A673 (cell line): Measurements from ENCODE around the gene SRGAP2B.
"Not testable (repeated sequence)": the region's sequence is repeated elsewhere in the genome, so short reads cannot be mapped to it uniquely, and the experiment has no call there.

ENCODE experiments used
- EZH2 ChIP-seq: fragments of 200-600 bp; sonication (generic); IDR thresholded peaks from 2 replicates; pipeline ENCODE4 v1.6.1; 2017; ENCODE audit warnings: borderline replicate concordance, low read depth, mild to moderate bottlenecking, mixed read lengths, antibody characterized with exemption, low read length; ENCODE audit not compliant: poor library complexity, severe bottlenecking
- TF ChIP-seq, protein P1 (sequence below): fragments of 300-800, 200-600 bp; sonication (generic); conservative IDR thresholded peaks from 2 replicates; pipeline ENCODE4 v1.5.1; 2017; ENCODE audit warnings: low read depth, mild to moderate bottlenecking, antibody characterized with exemption, low read length, moderate library complexity, mixed read lengths

DNA sequence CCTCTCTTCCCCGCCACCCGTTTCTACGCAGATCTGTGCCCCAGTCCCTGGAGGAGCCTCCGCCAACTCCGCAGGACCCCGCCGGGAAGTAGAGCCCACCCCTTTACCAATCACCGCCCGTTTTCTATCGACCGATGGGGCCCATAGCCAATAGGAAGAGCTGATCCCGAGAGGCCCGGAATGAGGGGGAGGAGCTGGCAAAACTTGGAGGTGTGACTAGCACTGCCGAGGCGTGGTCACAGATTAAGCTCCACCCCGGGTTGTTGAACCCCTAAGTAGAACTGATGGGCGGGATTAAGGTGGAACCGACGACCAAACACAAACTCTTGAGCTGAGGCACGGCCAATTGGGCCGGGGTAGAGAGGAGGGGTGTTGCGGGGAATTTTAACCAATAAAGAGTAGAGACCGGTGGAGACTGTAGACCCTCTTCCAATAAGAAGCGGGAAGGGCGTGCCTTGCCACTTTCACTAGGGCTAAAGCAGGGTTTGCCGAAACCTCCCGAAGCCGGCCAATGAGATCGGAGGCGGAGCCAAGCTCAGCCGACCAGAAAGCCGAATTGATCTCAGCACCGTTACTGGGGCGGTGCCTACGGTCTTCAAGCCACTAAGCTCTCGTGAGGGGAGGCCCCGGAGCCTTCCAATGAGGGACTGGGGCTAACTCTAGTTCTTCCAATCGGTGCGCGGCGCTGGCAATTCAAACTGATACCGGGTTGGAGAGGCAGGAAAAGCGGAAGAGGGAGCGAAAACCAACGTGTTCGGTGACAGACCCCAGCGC lies at the start of gene SRGAP2B, which contains the start of gene FAM72D:
- TF ChIP-seq EZH2 = not testable (repeated sequence)
- TF ChIP-seq, protein P1, sequence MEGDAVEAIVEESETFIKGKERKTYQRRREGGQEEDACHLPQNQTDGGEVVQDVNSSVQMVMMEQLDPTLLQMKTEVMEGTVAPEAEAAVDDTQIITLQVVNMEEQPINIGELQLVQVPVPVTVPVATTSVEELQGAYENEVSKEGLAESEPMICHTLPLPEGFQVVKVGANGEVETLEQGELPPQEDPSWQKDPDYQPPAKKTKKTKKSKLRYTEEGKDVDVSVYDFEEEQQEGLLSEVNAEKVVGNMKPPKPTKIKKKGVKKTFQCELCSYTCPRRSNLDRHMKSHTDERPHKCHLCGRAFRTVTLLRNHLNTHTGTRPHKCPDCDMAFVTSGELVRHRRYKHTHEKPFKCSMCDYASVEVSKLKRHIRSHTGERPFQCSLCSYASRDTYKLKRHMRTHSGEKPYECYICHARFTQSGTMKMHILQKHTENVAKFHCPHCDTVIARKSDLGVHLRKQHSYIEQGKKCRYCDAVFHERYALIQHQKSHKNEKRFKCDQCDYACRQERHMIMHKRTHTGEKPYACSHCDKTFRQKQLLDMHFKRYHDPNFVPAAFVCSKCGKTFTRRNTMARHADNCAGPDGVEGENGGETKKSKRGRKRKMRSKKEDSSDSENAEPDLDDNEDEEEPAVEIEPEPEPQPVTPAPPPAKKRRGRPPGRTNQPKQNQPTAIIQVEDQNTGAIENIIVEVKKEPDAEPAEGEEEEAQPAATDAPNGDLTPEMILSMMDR = not testable (repeated sequence)
